Liver (tissue), 9 donors: ENCODE data around the gene SNX19. TPM values are rescaled to one million over a fixed set of nuclear protein-coding genes. Genes with fewer than 3 reads are reported as not detected.

Experiments used
- DNase-seq: peaks from one replicate; pipeline ENCODE4 v3.0.0-alpha.2; 2017; ENCODE audit warnings: low spot score
- H3K27ac ChIP-seq, 2 donors: one replicate each; pipeline ENCODE4 v1.7.0; 2013; ENCODE audit warnings: inconsistent platforms in 2 of 2, low read length in 2 of 2, control low read depth in 1 of 2, low read depth in 1 of 2, mild to moderate bottlenecking in 1 of 2
- H3K27me3 ChIP-seq, 4 donors: one replicate each; pipeline versions ENCODE4 v1.6.1 to v1.7.0; 2013; ENCODE audit warnings: low read length in 3 of 4, inconsistent platforms in 1 of 4, mild to moderate bottlenecking in 1 of 4, moderate library complexity in 1 of 4; ENCODE audit not compliant: control insufficient read depth in 4 of 4, insufficient read depth in 4 of 4
- H3K36me3 ChIP-seq, 4 donors: one replicate each; pipeline versions ENCODE4 v1.6.1 to v1.7.0; 2013; ENCODE audit warnings: low read length in 3 of 4, mild to moderate bottlenecking in 3 of 4, low read depth in 1 of 4, moderate library complexity in 1 of 4; ENCODE audit not compliant: control insufficient read depth in 4 of 4, insufficient read depth in 3 of 4
- H3K4me1 ChIP-seq, 4 donors: one replicate each; pipeline versions ENCODE4 v1.6.1 to v1.7.0; 2013; ENCODE audit warnings: low read length in 3 of 4, mild to moderate bottlenecking in 3 of 4, moderate library complexity in 1 of 4; ENCODE audit not compliant: control insufficient read depth in 4 of 4, insufficient read depth in 4 of 4
- H3K4me3 ChIP-seq, 3 donors: one replicate each; pipeline versions ENCODE4 v1.6.1 to v1.7.0; 2013; ENCODE audit warnings: low read length in 3 of 3, control low read depth in 1 of 3, low read depth in 1 of 3, mild to moderate bottlenecking in 1 of 3
- H3K9ac ChIP-seq, 2 donors: one replicate each; pipeline ENCODE4 v1.7.0; 2013; ENCODE audit warnings: low read length in 2 of 2, mild to moderate bottlenecking in 2 of 2, moderate library complexity in 2 of 2, control low read depth in 1 of 2, low read depth in 1 of 2
- H3K9me3 ChIP-seq, 4 donors: one replicate each; pipeline versions ENCODE4 v1.6.1 to v1.7.0; 2013; ENCODE audit warnings: low read length in 3 of 4; ENCODE audit not compliant: control insufficient read depth in 4 of 4
- EGR1 ChIP-seq, 2 donors: IDR thresholded peaks; 2 replicates each; pipeline ENCODE4 v1.6.1; 2016 to 2018; ENCODE audit warnings: antibody characterized with exemption in 2 of 2, low read depth in 2 of 2
- FOXA1 ChIP-seq: IDR thresholded peaks from 2 replicates; pipeline ENCODE4 v1.6.1; 2016; ENCODE audit warnings: antibody characterized with exemption
- FOXA2 ChIP-seq: IDR thresholded peaks from 2 replicates; pipeline ENCODE4 v1.6.1; 2016; ENCODE audit warnings: antibody characterized with exemption
- GABPA ChIP-seq, 2 donors: IDR thresholded peaks in 1 of 2; conservative IDR thresholded peaks in 1 of 2; 2 replicates each; pipeline ENCODE4 v1.6.1; 2016; ENCODE audit warnings: antibody characterized with exemption in 2 of 2, mild to moderate bottlenecking in 1 of 2, moderate library complexity in 1 of 2
- HNF4A ChIP-seq, 2 donors: conservative IDR thresholded peaks; 2 replicates each; pipeline ENCODE4 v1.6.1; 2016; ENCODE audit warnings: antibody characterized with exemption in 2 of 2, mild to moderate bottlenecking in 2 of 2
- HNF4G ChIP-seq: IDR thresholded peaks from 2 replicates; pipeline ENCODE4 v1.6.1; 2016; ENCODE audit warnings: antibody characterized with exemption
- JUND ChIP-seq, 2 donors: IDR thresholded peaks; 2 replicates each; pipeline ENCODE4 v1.6.1; 2016; ENCODE audit warnings: antibody characterized with exemption in 2 of 2
- NR2F2 ChIP-seq: IDR thresholded peaks from 2 replicates; pipeline ENCODE4 v1.6.1; 2016; ENCODE audit warnings: antibody characterized with exemption
- RAD21 ChIP-seq, 2 donors: IDR thresholded peaks; 2 replicates each; pipeline ENCODE4 v1.6.1; 2016; ENCODE audit warnings: antibody characterized with exemption in 2 of 2, mild to moderate bottlenecking in 2 of 2
- RXRA ChIP-seq, 2 donors: IDR thresholded peaks; 2 replicates each; pipeline ENCODE4 v1.6.1; 2017 to 2018; ENCODE audit warnings: antibody characterized with exemption in 2 of 2, mild to moderate bottlenecking in 1 of 2
- SP1 ChIP-seq: IDR thresholded peaks from 2 replicates; pipeline ENCODE4 v1.6.1; 2018; ENCODE audit warnings: antibody characterized with exemption, mild to moderate bottlenecking
- TAF1 ChIP-seq: conservative IDR thresholded peaks from 2 replicates; pipeline ENCODE4 v1.6.1; 2016; ENCODE audit warnings: antibody characterized with exemption, mild to moderate bottlenecking
- YY1 ChIP-seq: IDR thresholded peaks from 2 replicates; pipeline ENCODE4 v1.6.1; 2016; ENCODE audit warnings: antibody characterized with exemption, mild to moderate bottlenecking
- WGBS: extraction: QIAGEN DNeasy Blood & Tissue Kit; methylation state at CpG from one replicate; pipeline ENCODE4 v1.1.7; 2013; 5-methylcytosine and 5-hydroxymethylcytosine counted together
- polyA plus RNA-seq, 2 donors: library from polyadenylated mRNA; stranded (reverse) in 1 of 2; unstranded in 1 of 2; fragments of 200-250 nt in 1 of 2; fragments of >200 nt in 1 of 2; fragmentation: Nextera tagmentation in 1 of 2; extraction: Ambion mirVana in 1 of 2; gene quantifications; one replicate each; pipeline versions ENCODE4 v1.2.1 to v1.2.3, GENCODE V29; 2013 to 2015
- total RNA-seq, 2 donors: library from RNA; depleted of rRNA; stranded (reverse); fragments of >200 nt; gene quantifications; one replicate each; pipeline ENCODE4 v1.2.3, GENCODE V29; 2014
- TF ChIP-seq, protein P1 (sequence below): IDR thresholded peaks from 2 replicates; pipeline ENCODE4 v1.6.1; 2016; ENCODE audit warnings: antibody characterized with exemption
- TF ChIP-seq, protein P2 (sequence below): IDR thresholded peaks from 2 replicates; pipeline ENCODE4 v1.6.1; 2016; ENCODE audit warnings: antibody characterized with exemption, mild to moderate bottlenecking
- TF ChIP-seq, protein P3 (sequence below): fragments of 150-350 bp; IDR thresholded peaks from 2 replicates; pipeline ENCODE4 v1.5.1; 2017; ENCODE audit warnings: improper control_type of control experiment, low read depth, low read length; ENCODE audit not compliant: missing input control
- TF ChIP-seq, protein P4 (sequence below): IDR thresholded peaks from 2 replicates; pipeline ENCODE4 v1.6.1; 2016; ENCODE audit warnings: antibody characterized with exemption
- TF ChIP-seq, protein P5 (sequence below): IDR thresholded peaks from 2 replicates; pipeline ENCODE4 v1.6.1; 2016; ENCODE audit warnings: antibody characterized with exemption
- donor health status: healthy.
- donor health status: healthy.
- donor health status: healthy.
- donor health status: healthy.
- donor health status: healthy.

Gene SNX19
- total and polyA plus RNA-seq, 4 donors: 16.5 to 94.5 (median 32.7) TPM

DNA sequence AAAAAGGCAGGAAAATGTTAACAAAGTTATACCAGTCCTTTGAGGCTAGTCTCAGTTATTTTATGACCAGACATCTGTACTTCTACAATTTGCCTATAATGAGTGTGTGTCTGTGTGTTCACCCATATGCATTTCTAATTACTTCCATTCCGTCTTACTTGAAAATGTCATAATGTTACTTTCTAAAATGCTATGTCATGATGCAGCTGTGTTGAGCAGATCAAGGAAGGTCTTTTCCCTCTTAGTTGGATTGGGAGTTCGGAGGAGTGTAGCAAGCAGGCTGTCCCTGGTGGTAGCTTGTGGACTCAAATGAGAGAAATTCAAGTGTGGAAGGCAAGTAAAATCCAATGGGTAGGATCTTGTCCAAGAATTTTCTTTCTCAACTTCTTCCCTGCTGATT, 3.0 kb downstream of the SNX19 start:
- H3K27ac ChIP-seq: no peak overlapping the region
- 95% methylated on average over 2 of the region's 2 CpGs for WGBS
- no peak for DNase-seq
- H3K9me3 ChIP-seq: no peaks in the 10 kb centered on the region
- H3K4me1 ChIP-seq: peaks cover 3 to 27% (median 18%) of the 10 kb centered on the region in 4 donors
- peaks cover 0 to 3% (median 0%) of the 10 kb centered on the region in 4 donors for H3K27me3 ChIP-seq
- no peak overlapping the region for H3K4me3 ChIP-seq
- H3K9ac ChIP-seq: no peak overlapping the region
- no peak for TF ChIP-seq GABPA (IDR thresholded peaks at IDR 0.05 in 1 of 2, conservative IDR thresholded peaks at IDR 0.05 in 1 of 2)
- no peak for TF ChIP-seq FOXA2
- TF ChIP-seq, protein P1, sequence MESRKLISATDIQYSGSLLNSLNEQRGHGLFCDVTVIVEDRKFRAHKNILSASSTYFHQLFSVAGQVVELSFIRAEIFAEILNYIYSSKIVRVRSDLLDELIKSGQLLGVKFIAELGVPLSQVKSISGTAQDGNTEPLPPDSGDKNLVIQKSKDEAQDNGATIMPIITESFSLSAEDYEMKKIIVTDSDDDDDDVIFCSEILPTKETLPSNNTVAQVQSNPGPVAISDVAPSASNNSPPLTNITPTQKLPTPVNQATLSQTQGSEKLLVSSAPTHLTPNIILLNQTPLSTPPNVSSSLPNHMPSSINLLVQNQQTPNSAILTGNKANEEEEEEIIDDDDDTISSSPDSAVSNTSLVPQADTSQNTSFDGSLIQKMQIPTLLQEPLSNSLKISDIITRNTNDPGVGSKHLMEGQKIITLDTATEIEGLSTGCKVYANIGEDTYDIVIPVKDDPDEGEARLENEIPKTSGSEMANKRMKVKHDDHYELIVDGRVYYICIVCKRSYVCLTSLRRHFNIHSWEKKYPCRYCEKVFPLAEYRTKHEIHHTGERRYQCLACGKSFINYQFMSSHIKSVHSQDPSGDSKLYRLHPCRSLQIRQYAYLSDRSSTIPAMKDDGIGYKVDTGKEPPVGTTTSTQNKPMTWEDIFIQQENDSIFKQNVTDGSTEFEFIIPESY: no peak
- no peak for TF ChIP-seq EGR1 (IDR thresholded peaks at IDR 0.05; ENCODE audit: low read depth in 2 of 2)
- TF ChIP-seq TAF1: no peak
- TF ChIP-seq, protein P2, sequence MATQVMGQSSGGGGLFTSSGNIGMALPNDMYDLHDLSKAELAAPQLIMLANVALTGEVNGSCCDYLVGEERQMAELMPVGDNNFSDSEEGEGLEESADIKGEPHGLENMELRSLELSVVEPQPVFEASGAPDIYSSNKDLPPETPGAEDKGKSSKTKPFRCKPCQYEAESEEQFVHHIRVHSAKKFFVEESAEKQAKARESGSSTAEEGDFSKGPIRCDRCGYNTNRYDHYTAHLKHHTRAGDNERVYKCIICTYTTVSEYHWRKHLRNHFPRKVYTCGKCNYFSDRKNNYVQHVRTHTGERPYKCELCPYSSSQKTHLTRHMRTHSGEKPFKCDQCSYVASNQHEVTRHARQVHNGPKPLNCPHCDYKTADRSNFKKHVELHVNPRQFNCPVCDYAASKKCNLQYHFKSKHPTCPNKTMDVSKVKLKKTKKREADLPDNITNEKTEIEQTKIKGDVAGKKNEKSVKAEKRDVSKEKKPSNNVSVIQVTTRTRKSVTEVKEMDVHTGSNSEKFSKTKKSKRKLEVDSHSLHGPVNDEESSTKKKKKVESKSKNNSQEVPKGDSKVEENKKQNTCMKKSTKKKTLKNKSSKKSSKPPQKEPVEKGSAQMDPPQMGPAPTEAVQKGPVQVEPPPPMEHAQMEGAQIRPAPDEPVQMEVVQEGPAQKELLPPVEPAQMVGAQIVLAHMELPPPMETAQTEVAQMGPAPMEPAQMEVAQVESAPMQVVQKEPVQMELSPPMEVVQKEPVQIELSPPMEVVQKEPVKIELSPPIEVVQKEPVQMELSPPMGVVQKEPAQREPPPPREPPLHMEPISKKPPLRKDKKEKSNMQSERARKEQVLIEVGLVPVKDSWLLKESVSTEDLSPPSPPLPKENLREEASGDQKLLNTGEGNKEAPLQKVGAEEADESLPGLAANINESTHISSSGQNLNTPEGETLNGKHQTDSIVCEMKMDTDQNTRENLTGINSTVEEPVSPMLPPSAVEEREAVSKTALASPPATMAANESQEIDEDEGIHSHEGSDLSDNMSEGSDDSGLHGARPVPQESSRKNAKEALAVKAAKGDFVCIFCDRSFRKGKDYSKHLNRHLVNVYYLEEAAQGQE: no peak
- no peak for TF ChIP-seq RXRA (IDR thresholded peaks at IDR 0.05)
- no peak for TF ChIP-seq HNF4A (conservative IDR thresholded peaks at IDR 0.05)
- TF ChIP-seq, protein P3, sequence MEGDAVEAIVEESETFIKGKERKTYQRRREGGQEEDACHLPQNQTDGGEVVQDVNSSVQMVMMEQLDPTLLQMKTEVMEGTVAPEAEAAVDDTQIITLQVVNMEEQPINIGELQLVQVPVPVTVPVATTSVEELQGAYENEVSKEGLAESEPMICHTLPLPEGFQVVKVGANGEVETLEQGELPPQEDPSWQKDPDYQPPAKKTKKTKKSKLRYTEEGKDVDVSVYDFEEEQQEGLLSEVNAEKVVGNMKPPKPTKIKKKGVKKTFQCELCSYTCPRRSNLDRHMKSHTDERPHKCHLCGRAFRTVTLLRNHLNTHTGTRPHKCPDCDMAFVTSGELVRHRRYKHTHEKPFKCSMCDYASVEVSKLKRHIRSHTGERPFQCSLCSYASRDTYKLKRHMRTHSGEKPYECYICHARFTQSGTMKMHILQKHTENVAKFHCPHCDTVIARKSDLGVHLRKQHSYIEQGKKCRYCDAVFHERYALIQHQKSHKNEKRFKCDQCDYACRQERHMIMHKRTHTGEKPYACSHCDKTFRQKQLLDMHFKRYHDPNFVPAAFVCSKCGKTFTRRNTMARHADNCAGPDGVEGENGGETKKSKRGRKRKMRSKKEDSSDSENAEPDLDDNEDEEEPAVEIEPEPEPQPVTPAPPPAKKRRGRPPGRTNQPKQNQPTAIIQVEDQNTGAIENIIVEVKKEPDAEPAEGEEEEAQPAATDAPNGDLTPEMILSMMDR: no peak
- no peak for TF ChIP-seq RAD21 (IDR thresholded peaks at IDR 0.05)
- TF ChIP-seq FOXA1: no peak
- TF ChIP-seq, protein P4, sequence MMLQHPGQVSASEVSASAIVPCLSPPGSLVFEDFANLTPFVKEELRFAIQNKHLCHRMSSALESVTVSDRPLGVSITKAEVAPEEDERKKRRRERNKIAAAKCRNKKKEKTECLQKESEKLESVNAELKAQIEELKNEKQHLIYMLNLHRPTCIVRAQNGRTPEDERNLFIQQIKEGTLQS: no peak
- no peak for TF ChIP-seq NR2F2
- TF ChIP-seq, protein P5, sequence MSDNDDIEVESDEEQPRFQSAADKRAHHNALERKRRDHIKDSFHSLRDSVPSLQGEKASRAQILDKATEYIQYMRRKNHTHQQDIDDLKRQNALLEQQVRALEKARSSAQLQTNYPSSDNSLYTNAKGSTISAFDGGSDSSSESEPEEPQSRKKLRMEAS: no peak
- no peak for TF ChIP-seq YY1
- no peak for TF ChIP-seq JUND (IDR thresholded peaks at IDR 0.05)
- no peak for TF ChIP-seq HNF4G
- TF ChIP-seq SP1: no peak
- peaks cover 6 to 21% (median 14%) of the 10 kb centered on the region in 4 donors for H3K36me3 ChIP-seq
